H1 (cell line): ENCODE measurements around the gene KRTAP10-3. TPM values are rescaled to one million over a fixed set of nuclear protein-coding genes. Genes with fewer than 3 reads are reported as not detected.

Experiments
- CTCF ChIA-PET: fragments of 300-600 bp; sonication (Branson Sonifier 250); formaldehyde crosslinking; loops from one replicate; lab custom pipeline; 2021; ENCODE audit not compliant: partially characterized antibody; lab: Charles Lee
- POLR2A ChIA-PET: fragments of 300-600 bp; sonication (Branson Sonifier 250); formaldehyde crosslinking; loops from one replicate; lab custom pipeline; 2021; ENCODE audit warnings: inconsistent platforms; ENCODE audit not compliant: partially characterized antibody; lab: Charles Lee
- DNase-seq, 2 experiments: peaks; one replicate each; pipeline versions ENCODE4 v3.0.0 to v3.0.0-alpha.2; 2010 to 2022; ENCODE audit warnings: low spot score in 2 of 2, low read depth in 1 of 2, mixed read lengths in 1 of 2
- FAIRE-seq: peaks from 2 replicates; lab custom pipeline; 2011; peaks lifted over from hg19 to GRCh38; lab: Jason Lieb, UNC
- H2AFZ ChIP-seq: 2 replicates; pipeline ENCODE4 v1.8.1; 2012; ENCODE audit warnings: low read length, inconsistent platforms
- H2AK5ac ChIP-seq: 2 replicates; pipeline ENCODE4 v1.6.1; 2013; ENCODE audit warnings: low read depth, low read length
- H2BK120ac ChIP-seq: replicated peaks from 2 replicates; pipeline ENCODE3; 2013; ENCODE audit warnings: low read depth, low read length, inconsistent platforms
- H2BK12ac ChIP-seq: 2 replicates; pipeline ENCODE4 v1.6.1; 2013; ENCODE audit warnings: low read depth, low read length
- H2BK15ac ChIP-seq: 2 replicates; pipeline ENCODE4 v1.6.1; 2013; ENCODE audit warnings: low read length
- H2BK20ac ChIP-seq: 2 replicates; pipeline ENCODE4 v1.6.1; 2013; ENCODE audit warnings: low read length
- H2BK5ac ChIP-seq: 2 replicates; pipeline ENCODE4 v1.6.1; 2013; ENCODE audit warnings: low read depth, low read length
- H3K14ac ChIP-seq: 2 replicates; pipeline ENCODE4 v1.6.1; 2013; ENCODE audit warnings: inconsistent platforms; ENCODE audit not compliant: insufficient read length
- H3K18ac ChIP-seq: 2 replicates; pipeline ENCODE4 v1.6.1; 2013; ENCODE audit warnings: low read length; ENCODE audit errors: extremely low read depth
- H3K23ac ChIP-seq: 2 replicates; pipeline ENCODE4 v1.6.1; 2013; ENCODE audit warnings: inconsistent platforms; ENCODE audit not compliant: insufficient read length
- H3K23me2 ChIP-seq: 2 replicates; pipeline ENCODE4 v1.6.1; 2013; ENCODE audit warnings: low read depth, low read length
- H3K27ac ChIP-seq: 2 replicates; pipeline ENCODE4 v1.6.1; 2011; ENCODE audit warnings: low read depth, low read length, inconsistent platforms
- H3K27me3 ChIP-seq, 4 experiments: replicated peaks in 1 of 4; 1 replicate in 1 of 4; 2 replicates in 3 of 4; pipeline versions ENCODE4 v1.6.1 to v1.8.1; 2011 to 2013; ENCODE audit warnings: low read length in 3 of 4, mild to moderate bottlenecking in 3 of 4, inconsistent platforms in 2 of 4, mixed read lengths in 2 of 4, moderate library complexity in 1 of 4; ENCODE audit not compliant: control insufficient read depth in 3 of 4, insufficient read depth in 3 of 4; ENCODE audit errors: extremely low read depth in 1 of 4
- H3K36me3 ChIP-seq, 4 experiments: 2 replicates each; pipeline versions ENCODE4 v1.6.1 to v1.8.1; 2011 to 2013; ENCODE audit warnings: mild to moderate bottlenecking in 4 of 4, low read length in 3 of 4, moderate library complexity in 2 of 4, control low read depth in 1 of 4, inconsistent platforms in 1 of 4; ENCODE audit not compliant: insufficient read depth in 4 of 4, control insufficient read depth in 2 of 4
- H3K4ac ChIP-seq: replicated peaks from 2 replicates; pipeline ENCODE3; 2013; ENCODE audit warnings: low read length, low read depth, mixed read lengths, inconsistent platforms; ENCODE audit not compliant: insufficient read length
- H3K4me1 ChIP-seq, 4 experiments: replicated peaks in 1 of 4; 1 replicate in 1 of 4; 2 replicates in 3 of 4; pipeline versions ENCODE4 v1.6.1 to v1.8.1; 2011 to 2013; ENCODE audit warnings: low read length in 3 of 4, inconsistent platforms in 2 of 4, mixed read lengths in 1 of 4; ENCODE audit not compliant: insufficient read depth in 4 of 4, control insufficient read depth in 3 of 4
- H3K4me2 ChIP-seq, 2 experiments: 2 replicates each; pipeline versions ENCODE4 v1.6.1 to v1.8.1; 2011 to 2013; ENCODE audit warnings: low read depth in 2 of 2, low read length in 2 of 2, control low read depth in 1 of 2, inconsistent platforms in 1 of 2, mild to moderate bottlenecking in 1 of 2; ENCODE audit not compliant: insufficient read depth in 1 of 2
- H3K4me3 ChIP-seq, 4 experiments: fragments of 200-600, 300-600 bp in 1 of 4; sonication (generic), shearing (Covaris generic), sonication (Bioruptor Twin) in 1 of 4; 2 replicates each; pipeline versions ENCODE4 v1.5.1 to v1.8.1; 2011 to 2016; ENCODE audit warnings: low read length in 4 of 4, low read depth in 3 of 4, control low read depth in 2 of 4, inconsistent platforms in 2 of 4, mild to moderate bottlenecking in 2 of 4, mixed read lengths in 1 of 4, moderate library complexity in 1 of 4; ENCODE audit not compliant: insufficient read depth in 2 of 4; ENCODE audit errors: extremely low read depth in 1 of 4
- H3K56ac ChIP-seq: replicated peaks from 2 replicates; pipeline ENCODE3; 2013; ENCODE audit warnings: low read depth, mild to moderate bottlenecking, mixed read lengths, low read length, inconsistent platforms; ENCODE audit not compliant: insufficient read length
- H3K79me1 ChIP-seq: 2 replicates; pipeline ENCODE4 v1.6.1; 2013; ENCODE audit warnings: low read depth, low read length, control low read depth
- H3K79me2 ChIP-seq, 2 experiments: 2 replicates each; pipeline versions ENCODE4 v1.6.1 to v1.8.1; 2012 to 2013; ENCODE audit warnings: low read length in 2 of 2, mild to moderate bottlenecking in 2 of 2, inconsistent platforms in 1 of 2; ENCODE audit not compliant: insufficient read depth in 2 of 2, control insufficient read depth in 1 of 2
- H3K9ac ChIP-seq, 4 experiments: replicated peaks in 1 of 4; 1 replicate in 1 of 4; 2 replicates in 3 of 4; pipeline versions ENCODE4 v1.6.1 to v1.8.1; 2011 to 2013; ENCODE audit warnings: low read depth in 3 of 4, low read length in 3 of 4, control low read depth in 2 of 4, mild to moderate bottlenecking in 2 of 4, moderate library complexity in 2 of 4, inconsistent platforms in 1 of 4; ENCODE audit errors: extremely low read depth in 1 of 4
- H3K9me3 ChIP-seq, 2 experiments: 2 replicates each; pipeline versions ENCODE4 v1.6.1 to v1.8.1; 2012 to 2013; ENCODE audit warnings: mild to moderate bottlenecking in 2 of 2, moderate library complexity in 2 of 2, control low read depth in 1 of 2, inconsistent platforms in 1 of 2, low read depth in 1 of 2, low read length in 1 of 2, mixed read lengths in 1 of 2; ENCODE audit not compliant: insufficient read depth in 2 of 2
- H4K20me1 ChIP-seq, 2 experiments: replicated peaks in 1 of 2; 2 replicates each; pipeline versions ENCODE3 to v1.8.1; 2011 to 2013; ENCODE audit warnings: inconsistent platforms in 2 of 2, low read length in 2 of 2, mild to moderate bottlenecking in 1 of 2; ENCODE audit not compliant: insufficient read depth in 2 of 2, control insufficient read depth in 1 of 2
- H4K5ac ChIP-seq: 2 replicates; pipeline ENCODE4 v1.6.1; 2013; ENCODE audit warnings: low read length, low read depth, mixed read lengths, inconsistent platforms; ENCODE audit not compliant: insufficient read length
- H4K8ac ChIP-seq: 2 replicates; pipeline ENCODE4 v1.8.0; 2013; ENCODE audit warnings: mild to moderate bottlenecking, moderate library complexity, low read length, inconsistent platforms; ENCODE audit not compliant: insufficient read depth; ENCODE audit errors: extremely low read depth
- H4K91ac ChIP-seq: replicated peaks from 2 replicates; pipeline ENCODE3; 2013; ENCODE audit warnings: low read length, mixed read lengths, inconsistent platforms; ENCODE audit not compliant: insufficient read length
- BRCA1 ChIP-seq: IDR thresholded peaks from 2 replicates; pipeline ENCODE4 v1.6.1; 2012; ENCODE audit warnings: low read depth, low read length, improper control_type of control experiment
- CBX5 ChIP-seq: fragments of 300-800, 300-1000 bp; sonication (generic); IDR thresholded peaks from 2 replicates; pipeline ENCODE4 v1.7.1; 2016; ENCODE audit warnings: antibody characterized with exemption, low read length, low read depth
- CTCF ChIP-seq, 3 experiments: IDR thresholded peaks; 1 replicate in 2 of 3; 2 replicates in 1 of 3; pipeline versions ENCODE4 v1.5.1 to v1.6.1; 2011; ENCODE audit warnings: low read length in 3 of 3, mild to moderate bottlenecking in 3 of 3, inconsistent platforms in 2 of 3, low read depth in 1 of 3, moderate library complexity in 1 of 3; ENCODE audit not compliant: insufficient read depth in 1 of 3; ENCODE audit errors: control extremely low read depth in 1 of 3
- EGR1 ChIP-seq: IDR thresholded peaks from 2 replicates; pipeline ENCODE4 v1.6.1; 2011; ENCODE audit warnings: low read depth, low read length, borderline replicate concordance
- HDAC6 ChIP-seq: IDR thresholded peaks from one replicate; pipeline ENCODE4 v1.7.1; 2012; ENCODE audit warnings: low read depth, mild to moderate bottlenecking, inconsistent platforms, low read length, moderate library complexity
- KDM4A ChIP-seq: IDR thresholded peaks from one replicate; pipeline ENCODE4 v1.7.1; 2012; ENCODE audit warnings: low read depth, mild to moderate bottlenecking, moderate library complexity, low read length, inconsistent platforms; ENCODE audit not compliant: severe bottlenecking
- KDM5A ChIP-seq: fragments of 200-600 bp; IDR thresholded peaks from 2 replicates; pipeline ENCODE4 v1.7.1; 2012; ENCODE audit warnings: mild to moderate bottlenecking, low read length, inconsistent platforms, mixed read lengths
- MAX ChIP-seq: IDR thresholded peaks from 2 replicates; pipeline ENCODE4 v1.6.1; 2012; ENCODE audit warnings: inconsistent platforms
- POLR2A ChIP-seq, 2 experiments: IDR thresholded peaks; 1 replicate in 1 of 2; 2 replicates in 1 of 2; pipeline ENCODE4 v1.6.1; 2011; ENCODE audit warnings: low read depth in 2 of 2, low read length in 2 of 2, mild to moderate bottlenecking in 2 of 2; ENCODE audit errors: control extremely low read depth in 1 of 2
- SIX5 ChIP-seq: IDR thresholded peaks from 2 replicates; pipeline ENCODE4 v1.6.1; 2011; ENCODE audit warnings: mild to moderate bottlenecking, low read depth, low read length
- SP1 ChIP-seq: IDR thresholded peaks from 2 replicates; pipeline ENCODE4 v1.6.1; 2011; ENCODE audit warnings: low read depth, low read length
- SP4 ChIP-seq: IDR thresholded peaks from 2 replicates; pipeline ENCODE4 v1.6.1; 2012; ENCODE audit warnings: low read length, inconsistent platforms
- YY1 ChIP-seq: IDR thresholded peaks from 2 replicates; pipeline ENCODE4 v1.6.1; 2011; ENCODE audit warnings: low read depth, mild to moderate bottlenecking, low read length
- WGBS, 2 experiments: shearing (Covaris generic) in 1 of 2; methylation state at CpG; one replicate each; pipeline versions ENCODE4 v1.1.6 to v1.1.7; 2013 to 2015; ENCODE audit warnings: low lambda C conversion rate in 2 of 2, mixed read lengths in 2 of 2, inconsistent platforms in 1 of 2, low coverage in 1 of 2, missing lambda C conversion rate in 1 of 2; ENCODE audit not compliant: insufficient replicate concordance in 2 of 2, insufficient coverage in 1 of 2, insufficient read length in 1 of 2; ENCODE audit errors: extremely low coverage in 1 of 2, missing lambda C conversion rate in 1 of 2; 5-methylcytosine and 5-hydroxymethylcytosine counted together
- polyA plus RNA-seq, 7 experiments: library from polyadenylated mRNA; depleted of rRNA in 3 of 7; stranded (reverse) in 5 of 7; unstranded in 2 of 7; fragments of >200 nt in 5 of 7; fragments of 200-250 nt in 2 of 7; gene quantifications; 1 replicate in 5 of 7; 2 replicates in 1 of 7; 4 replicates in 1 of 7; pipeline versions ENCODE4 v1.2.1 to v1.2.3, GENCODE V29; 2011 to 2013; ENCODE audit warnings: missing spikeins in 2 of 7, mixed read lengths in 2 of 7
- total RNA-seq: library from RNA; stranded (reverse); fragmentation: NEBNext Ultra II Directional; extraction: Animal tissue kit (Norgen Biotek cat#: 25700); gene quantifications from 2 replicates; pipeline ENCODE4 v1.2.1, GENCODE V29; 2021

KRTAP10-3 gene
- total and polyA plus RNA-seq, 2 of the 8 experiments (the other 6 are each of a cell fraction or from before 2014, with no cell fraction given): not detected

GRCh38 chr21:44576025-44576420 is 17.4 kb upstream of the KRTAP10-3 start:
- no peaks in the 10 kb centered on the region for H4K20me1 ChIP-seq
- H2AK5ac ChIP-seq: no peak overlapping the region
- DNase-seq (no peak), FAIRE-seq (no peak)
- no peak overlapping the region for H3K23ac ChIP-seq
- H3K9ac ChIP-seq: no peak overlapping the region
- H3K4ac ChIP-seq: no peak overlapping the region
- no peak overlapping the region for H2AFZ ChIP-seq
- ChIA-PET CTCF (no interaction called here), POLR2A (no interaction called here)
- H2BK5ac ChIP-seq: no peak overlapping the region
- no peak overlapping the region for H2BK15ac ChIP-seq
- H4K91ac ChIP-seq: no peak overlapping the region
- H3K79me1 ChIP-seq: no peaks in the 10 kb centered on the region
- H3K36me3 ChIP-seq: no peaks in the 10 kb centered on the region
- H3K4me2 ChIP-seq: no peak overlapping the region
- no peak overlapping the region for H3K56ac ChIP-seq
- no peak overlapping the region for H3K27ac ChIP-seq
- H2BK20ac ChIP-seq: no peak overlapping the region
- H3K27me3 ChIP-seq: no peaks in the 10 kb centered on the region; a peak in 1 of 7 replicates
- peaks cover 0 to 8% (median 0%) of the 10 kb centered on the region in 4 experiments; a peak in 1 of 7 replicates for H3K4me1 ChIP-seq
- no peak overlapping the region for H2BK12ac ChIP-seq
- H3K18ac ChIP-seq: no peak overlapping the region
- H4K5ac ChIP-seq: no peak overlapping the region
- H3K14ac ChIP-seq: no peak overlapping the region
- H3K4me3 ChIP-seq: no peak overlapping the region
- H3K79me2 ChIP-seq: no peaks in the 10 kb centered on the region
- WGBS, 2 experiments: 94% methylated on average over 10 of the region's 10 CpGs; no CpG with 5 or more reads in 1 of the 2 experiments
- H3K9me3 ChIP-seq: peaks cover 11 to 13% of the 10 kb centered on the region in 2 experiments; a peak in 3 of 4 replicates
- no peak overlapping the region for H2BK120ac ChIP-seq
- no peaks in the 10 kb centered on the region; the same call in 1 of the 2 replicates for H3K23me2 ChIP-seq
- H4K8ac ChIP-seq: no peak overlapping the region
- TF ChIP-seq KDM5A (no peak), SIX5 (no peak), CTCF (IDR thresholded peaks at IDR 0.05; ENCODE audit: control extremely low read depth in 1 of 3, insufficient read depth in 1 of 3, low read depth in 1 of 3, low read length in 3 of 3) (no peak), EGR1 (no peak), SP4 (no peak), HDAC6 (no peak), MAX (no peak), POLR2A (IDR thresholded peaks at IDR 0.05; ENCODE audit: control extremely low read depth in 1 of 2, low read depth in 2 of 2, low read length in 2 of 2) (no peak), CBX5 (no peak), KDM4A (no peak), BRCA1 (no peak), YY1 (no peak), SP1 (no peak)
